Fibroblast of villous mesenchyme (primary cell): Measurements from ENCODE around the gene ANKHD1. TPM values are rescaled to one million over a fixed set of nuclear protein-coding genes. Genes with fewer than 3 reads are reported as not detected.

ENCODE experiments used
- DNase-seq: peaks from one replicate; pipeline ENCODE4 v3.0.0-alpha.2; 2010; ENCODE audit warnings: low read depth
- H3K4me3 ChIP-seq: 2 replicates; pipeline ENCODE4 v1.5.1; 2011; ENCODE audit warnings: low read depth, mild to moderate bottlenecking, low read length
- total RNA-seq: library from RNA; depleted of rRNA; stranded (reverse); fragments of >200 nt; gene quantifications from 2 replicates; pipeline ENCODE4 v1.2.3, GENCODE V29; 2012
- TF ChIP-seq, protein P1 (sequence below): IDR thresholded peaks from 2 replicates; pipeline ENCODE4 v1.5.1; 2012; ENCODE audit warnings: low read depth, mild to moderate bottlenecking, low read length; ENCODE audit not compliant: insufficient read depth

Gene ANKHD1
- total RNA-seq, 1 donor, result 64.8 TPM

DNA sequence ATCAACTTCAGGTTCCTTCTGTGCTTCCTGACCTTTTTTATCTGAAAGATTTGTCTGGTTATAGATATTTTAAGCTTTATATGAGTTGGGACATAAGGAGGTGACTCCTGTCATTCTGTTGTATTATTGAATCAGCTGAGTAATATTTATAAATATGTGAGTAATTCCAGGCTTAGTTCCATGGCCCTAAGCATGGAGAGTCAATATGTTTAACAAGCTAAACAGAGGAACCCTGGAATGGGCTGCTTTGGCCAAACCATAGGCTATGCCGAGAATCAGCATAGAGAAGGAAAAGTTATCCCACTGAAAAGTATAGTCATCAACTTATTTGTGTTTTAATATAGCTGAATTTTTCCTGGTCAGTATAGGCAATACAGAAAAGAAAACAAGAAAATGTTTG, 138.6 kb downstream of the ANKHD1 start:
- DNase-seq, result no peak
- no peak overlapping the region for H3K4me3 ChIP-seq
- TF ChIP-seq, protein P1, sequence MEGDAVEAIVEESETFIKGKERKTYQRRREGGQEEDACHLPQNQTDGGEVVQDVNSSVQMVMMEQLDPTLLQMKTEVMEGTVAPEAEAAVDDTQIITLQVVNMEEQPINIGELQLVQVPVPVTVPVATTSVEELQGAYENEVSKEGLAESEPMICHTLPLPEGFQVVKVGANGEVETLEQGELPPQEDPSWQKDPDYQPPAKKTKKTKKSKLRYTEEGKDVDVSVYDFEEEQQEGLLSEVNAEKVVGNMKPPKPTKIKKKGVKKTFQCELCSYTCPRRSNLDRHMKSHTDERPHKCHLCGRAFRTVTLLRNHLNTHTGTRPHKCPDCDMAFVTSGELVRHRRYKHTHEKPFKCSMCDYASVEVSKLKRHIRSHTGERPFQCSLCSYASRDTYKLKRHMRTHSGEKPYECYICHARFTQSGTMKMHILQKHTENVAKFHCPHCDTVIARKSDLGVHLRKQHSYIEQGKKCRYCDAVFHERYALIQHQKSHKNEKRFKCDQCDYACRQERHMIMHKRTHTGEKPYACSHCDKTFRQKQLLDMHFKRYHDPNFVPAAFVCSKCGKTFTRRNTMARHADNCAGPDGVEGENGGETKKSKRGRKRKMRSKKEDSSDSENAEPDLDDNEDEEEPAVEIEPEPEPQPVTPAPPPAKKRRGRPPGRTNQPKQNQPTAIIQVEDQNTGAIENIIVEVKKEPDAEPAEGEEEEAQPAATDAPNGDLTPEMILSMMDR, result no peak

DNA sequence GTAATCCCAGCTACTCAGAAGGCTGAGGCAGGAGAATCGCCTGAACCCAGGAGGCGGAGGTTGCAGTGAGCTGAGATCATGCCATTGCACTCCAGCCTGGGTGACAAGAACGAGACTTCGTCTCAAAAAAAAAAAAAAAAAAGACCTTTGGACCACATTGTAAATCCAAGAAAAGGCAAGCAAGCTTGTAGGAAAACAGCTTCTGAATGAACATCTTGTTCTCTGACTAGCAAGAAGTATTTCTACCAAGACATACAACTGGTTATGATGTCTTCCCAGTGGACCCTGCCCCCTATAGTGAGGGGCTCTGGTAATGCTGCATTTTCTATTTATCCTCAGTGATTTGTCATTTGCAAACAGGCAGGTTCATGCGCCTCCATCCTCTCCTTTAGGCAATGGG, 141.3 kb downstream of the ANKHD1 start:
- H3K4me3 ChIP-seq, result no peak overlapping the region
- no peak for DNase-seq
- TF ChIP-seq, protein P1, result no peak

DNA sequence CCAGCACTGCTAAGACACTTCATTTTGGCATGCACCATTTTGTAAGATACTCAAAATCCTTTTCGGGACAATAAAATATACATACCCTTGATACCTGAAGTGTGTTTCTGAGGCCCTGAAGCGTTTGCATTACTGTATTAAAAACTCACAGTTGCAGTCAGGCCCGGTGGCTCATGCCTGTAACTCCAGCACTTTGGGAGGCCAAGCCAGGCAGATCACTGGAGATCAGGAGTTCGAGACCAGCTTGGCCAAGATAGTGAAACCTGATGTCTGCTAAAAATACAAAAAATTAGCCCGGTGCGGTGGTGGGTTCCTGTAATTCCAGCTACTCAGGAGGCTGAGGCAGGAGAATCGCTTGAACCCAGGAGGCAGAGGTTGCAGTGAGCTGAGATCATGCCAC, 143.4 kb downstream of the ANKHD1 start:
- TF ChIP-seq, protein P1, result no peak
- no peak overlapping the region for H3K4me3 ChIP-seq
- DNase-seq, result no peak

DNA sequence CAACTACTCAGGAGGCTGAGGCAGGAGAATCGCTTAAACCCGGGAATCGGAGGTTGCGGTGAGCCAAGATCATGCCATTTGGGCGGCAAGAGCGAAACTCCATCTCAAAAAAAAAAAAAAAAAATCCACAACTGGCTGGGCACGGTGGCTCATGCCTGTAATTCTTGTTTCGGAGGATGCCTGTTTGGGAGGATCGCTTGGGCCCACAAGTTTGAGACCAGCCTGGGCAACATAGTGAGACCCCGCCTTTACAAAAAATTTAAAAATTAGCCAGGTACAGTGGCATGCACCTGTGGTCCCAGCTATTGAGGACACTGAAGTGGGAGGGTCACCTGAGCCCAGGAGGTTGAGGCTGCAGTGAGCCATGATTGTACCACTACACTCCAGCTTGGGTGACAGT, 144.0 kb downstream of the ANKHD1 start:
- DNase-seq, result no peak
- TF ChIP-seq, protein P1, result no peak
- H3K4me3 ChIP-seq, result no peak overlapping the region

DNA sequence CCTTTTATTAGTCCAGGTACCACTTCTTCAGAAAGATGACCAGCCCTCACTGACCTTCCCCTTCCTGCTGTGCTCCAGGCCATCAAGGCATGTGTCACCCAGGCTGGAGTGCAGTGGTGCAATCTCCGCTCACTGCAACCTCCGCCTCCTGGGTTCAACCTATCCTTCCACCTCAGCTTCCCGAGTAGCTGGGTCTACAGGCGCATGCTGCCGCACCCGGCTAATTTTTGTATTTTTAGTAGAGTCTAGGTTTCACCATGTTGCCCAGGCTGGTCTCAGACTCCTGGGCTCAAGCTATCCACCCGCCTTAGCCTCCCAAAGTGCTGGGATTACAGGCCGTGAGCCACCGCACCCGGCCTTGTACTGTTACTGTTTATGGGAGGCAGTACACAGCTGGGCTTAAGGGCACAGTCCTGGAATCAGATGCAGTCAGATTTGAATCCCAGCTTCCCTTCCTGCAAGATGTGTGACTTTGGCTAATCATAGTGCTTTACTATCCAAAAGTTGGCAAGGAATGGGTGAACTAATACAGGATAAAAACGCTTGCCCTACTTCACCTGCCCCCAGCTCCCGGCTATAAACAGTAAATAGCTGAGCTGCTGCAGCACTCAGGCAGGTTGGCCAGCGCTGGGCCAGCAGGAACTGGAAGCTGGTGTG, 145.3 kb downstream of the ANKHD1 start:
- DNase-seq, result no peak
- peak overlapping the region; percentile 29 for H3K4me3 ChIP-seq
- TF ChIP-seq, protein P1, result no peak

DNA sequence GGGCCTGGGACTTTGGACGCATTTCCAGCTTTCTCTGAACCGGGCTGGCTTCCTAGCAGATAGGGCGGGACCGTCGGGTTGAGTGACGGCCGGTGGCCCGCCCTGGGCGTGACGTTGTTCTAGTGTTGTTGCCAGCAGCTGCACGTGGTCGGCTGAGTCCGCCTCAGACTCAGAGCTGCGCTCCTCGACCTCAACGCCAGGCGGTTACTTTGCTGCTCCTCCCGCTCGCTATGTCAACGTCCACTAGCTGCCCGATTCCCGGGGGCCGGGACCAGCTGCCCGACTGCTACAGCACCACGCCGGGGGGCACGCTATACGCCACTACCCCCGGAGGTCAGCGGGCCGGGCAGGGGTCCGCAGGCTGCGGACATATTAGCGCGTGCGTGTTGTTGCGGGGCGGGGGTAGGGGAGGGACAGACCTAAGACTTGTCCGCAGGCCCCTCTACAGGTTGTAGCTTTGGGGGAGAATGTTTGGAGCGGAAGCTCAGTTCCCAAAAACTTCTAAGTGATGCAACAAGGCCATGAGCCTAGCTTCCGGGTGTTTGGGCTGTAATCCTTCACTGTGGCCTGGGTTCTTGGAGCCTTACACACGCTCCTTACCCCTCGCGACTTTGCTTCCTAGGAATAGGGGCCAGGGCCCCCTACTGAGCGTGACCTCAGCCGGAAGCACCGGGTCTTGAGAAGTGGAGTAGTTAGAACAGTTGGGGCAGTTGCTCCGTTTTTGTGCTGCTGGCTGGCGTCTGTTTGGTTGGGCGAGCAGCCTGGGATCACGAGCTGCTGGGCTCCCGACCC, 146.1 kb downstream of the ANKHD1 start, which contains the start of gene EIF4EBP3:
TSS of gene EIF4EBP3 (plus strand) at position 155 of the 792 bp plus-strand sequence. CDS start at position 231, 76 bp downstream.
- TF ChIP-seq, protein P1, result peak; percentile 63
- H3K4me3 ChIP-seq, result peak within 1 kb of the TSS; percentile 51

More for the DNA sequence above, 146.1 kb downstream of the ANKHD1 start, which contains the start of gene EIF4EBP3:
- DNase-seq, result peak; percentile 96
